NCI-H1694 treated with DMSO at 0.1 percent for 48 hours (cell line): Measurements from ENCODE around the gene SNX13.

Source experiments
- DNase-seq: peaks from one replicate; lab custom pipeline; 2025; lab: John Stamatoyannopoulos, UW

SNX13 gene

DNA sequence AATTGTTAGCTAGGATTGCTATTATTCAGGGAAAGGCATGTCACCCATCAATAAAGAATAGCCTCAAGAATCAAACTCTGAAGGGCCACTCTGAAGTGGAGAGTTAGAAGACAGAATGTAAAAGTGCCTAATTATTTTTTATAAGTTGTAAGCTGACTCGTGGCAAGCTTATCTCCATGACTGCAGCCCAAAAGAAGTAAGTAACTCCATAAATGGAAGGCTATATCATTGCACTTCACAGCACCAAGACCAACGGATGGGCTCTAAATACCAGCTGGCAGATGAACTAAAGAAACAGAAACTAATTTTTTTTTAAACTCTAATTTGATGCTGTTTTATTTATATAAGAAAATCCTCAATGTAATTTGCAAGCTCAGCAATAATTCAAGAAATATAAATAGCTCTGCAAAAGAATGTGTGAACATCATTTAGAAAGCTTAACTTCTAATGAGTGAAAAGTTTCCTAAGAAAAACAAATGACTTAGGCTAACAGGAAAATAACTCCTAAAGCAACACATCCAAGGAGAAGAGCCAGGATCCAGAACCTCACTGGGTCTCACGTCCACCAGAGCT, 165.5 kb downstream of the SNX13 start:
- DNase-seq: no peak

DNA sequence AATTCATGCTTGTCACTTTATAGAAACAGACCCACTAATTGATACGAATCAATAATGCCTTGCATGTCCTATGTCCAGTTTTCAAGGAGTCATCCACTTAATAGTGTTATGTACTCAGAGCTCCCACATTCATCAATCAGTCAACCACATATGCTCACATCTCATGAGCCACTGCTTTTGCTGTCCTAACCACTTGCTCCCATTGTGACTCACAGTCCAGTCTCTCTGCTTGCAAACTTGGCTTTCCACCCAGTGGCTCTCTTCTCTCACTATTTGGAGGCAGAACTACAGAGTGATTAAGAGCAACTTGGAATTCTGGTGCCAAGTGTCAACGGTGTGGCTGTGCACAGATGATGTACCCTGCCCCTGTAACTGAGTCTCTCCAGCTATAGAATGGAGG, 166.0 kb downstream of the SNX13 start:
- no peak for DNase-seq

DNA sequence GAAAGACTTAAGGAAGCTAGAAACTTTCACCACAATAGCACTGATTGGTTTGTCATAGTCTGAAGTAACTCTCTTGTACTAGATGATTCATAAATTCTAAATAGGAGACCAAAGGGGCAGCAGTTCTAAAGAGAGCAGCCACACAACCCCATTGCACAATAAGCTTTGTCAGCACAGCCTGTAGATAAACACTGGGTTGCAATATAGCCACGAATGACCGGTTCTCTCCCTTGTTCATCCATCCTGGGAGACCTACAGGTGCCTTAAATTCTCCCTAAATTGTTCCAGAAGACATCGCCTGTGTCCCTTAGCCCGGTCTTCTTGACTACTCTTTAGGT, 167.0 kb downstream of the SNX13 start:
- DNase-seq: no peak

DNA sequence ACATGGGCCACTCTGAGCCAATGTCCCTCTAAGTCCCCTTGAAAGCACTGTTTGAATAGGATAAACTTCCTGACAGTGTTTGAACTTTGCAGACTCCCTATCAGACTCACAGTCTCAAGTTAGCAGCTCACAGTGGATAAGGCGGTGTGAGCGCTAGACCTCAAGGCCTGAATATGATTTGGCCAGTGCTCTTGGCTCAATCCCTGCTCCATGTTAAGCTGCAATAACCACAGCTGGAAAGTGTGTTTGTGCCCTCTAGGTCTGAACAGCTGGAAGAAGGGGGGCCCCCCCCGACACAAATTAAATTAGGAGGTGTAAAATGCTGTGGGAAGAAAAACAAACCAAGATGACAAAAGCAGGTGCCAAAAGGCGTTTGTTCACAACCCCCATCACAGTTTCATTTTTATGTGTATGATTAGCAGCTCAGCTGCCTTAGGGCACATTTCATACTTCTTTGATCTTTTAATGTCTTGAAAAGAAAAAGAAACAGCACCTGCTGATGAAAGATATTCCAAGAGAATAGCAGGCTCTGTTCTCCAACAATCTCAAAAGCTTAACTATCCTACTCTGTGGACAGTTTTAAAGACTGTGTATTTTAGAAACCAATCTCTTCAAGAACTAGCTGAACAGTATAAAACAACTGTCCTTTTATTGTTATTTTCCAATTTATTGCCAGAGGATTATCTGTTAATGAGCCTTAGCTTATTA, 167.6 kb downstream of the SNX13 start:
- no peak for DNase-seq

DNA sequence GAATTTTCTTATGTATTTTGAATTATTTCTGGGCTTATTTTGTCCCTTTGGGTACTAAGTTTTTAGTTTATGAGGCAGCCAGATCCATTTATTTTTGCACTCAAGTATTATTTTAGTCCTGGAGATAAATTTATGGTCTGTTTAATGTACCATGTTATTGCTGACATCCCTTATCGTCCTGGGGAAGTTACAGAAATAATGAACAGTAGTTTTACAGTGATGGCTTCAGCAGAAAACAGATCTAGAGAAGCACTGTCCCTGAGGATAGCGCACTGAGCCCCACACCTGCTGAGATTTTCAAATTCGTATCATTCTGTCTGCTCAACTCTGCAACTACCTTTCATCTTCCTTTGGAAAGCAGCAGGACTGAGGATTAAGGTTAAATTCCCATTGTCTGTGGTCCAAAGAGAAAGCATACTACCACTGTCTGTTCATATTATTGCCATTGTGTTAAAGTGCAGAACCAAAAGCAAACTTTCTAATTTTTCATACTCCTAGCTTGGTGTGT, 168.3 kb downstream of the SNX13 start:
- DNase-seq: no peak

DNA sequence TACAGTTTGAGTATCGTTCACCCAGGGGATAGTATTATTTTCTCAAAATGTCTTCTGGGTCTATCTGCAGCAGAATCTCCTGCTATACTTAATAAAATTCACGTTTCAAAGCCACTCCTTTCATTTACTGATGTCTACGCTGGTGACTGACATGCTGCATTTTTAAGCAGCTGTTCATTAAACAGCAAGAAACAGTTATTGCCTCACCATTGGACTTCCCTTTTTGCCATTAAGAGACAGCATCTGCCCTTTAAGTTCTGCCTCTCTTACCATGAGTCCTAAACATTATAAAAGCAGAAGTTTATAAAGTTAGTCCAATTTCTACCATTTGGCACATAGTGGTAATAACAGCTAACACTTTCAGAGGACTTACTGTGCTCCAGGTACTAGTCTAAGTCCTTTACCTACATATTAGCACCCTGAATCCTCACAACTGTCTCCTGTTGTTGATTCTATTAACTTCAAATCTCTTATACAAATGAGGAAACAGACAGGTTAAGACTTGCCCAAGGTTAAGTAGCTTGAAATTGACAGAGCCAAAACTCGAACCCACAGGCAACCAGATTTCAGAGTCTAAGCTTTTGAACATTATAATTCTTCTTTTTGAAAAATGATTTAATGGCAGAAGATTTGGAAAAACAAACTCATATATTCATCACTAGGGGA, 169.5 kb downstream of the SNX13 start:
- peak; percentile 67 for DNase-seq

DNA sequence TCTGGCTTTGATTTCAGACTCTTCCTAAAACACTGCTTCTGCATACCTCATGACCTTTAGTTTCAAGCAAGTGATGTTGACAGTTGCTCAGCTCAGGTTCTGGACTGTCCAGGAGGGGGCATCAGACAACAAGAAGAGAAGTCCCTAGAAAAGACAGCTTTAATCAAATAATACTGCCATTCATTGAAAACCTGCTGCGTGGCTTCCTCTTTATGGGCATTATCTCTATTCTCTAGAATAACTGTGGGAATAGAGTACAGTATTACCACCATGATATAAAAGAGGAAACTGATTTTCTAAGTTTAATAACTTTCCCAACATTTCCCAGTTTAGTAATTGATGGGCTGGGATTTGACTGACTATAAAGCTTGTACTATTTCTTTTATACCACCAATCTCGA, 170.4 kb downstream of the SNX13 start:
- peak; percentile 81 for DNase-seq

DNA sequence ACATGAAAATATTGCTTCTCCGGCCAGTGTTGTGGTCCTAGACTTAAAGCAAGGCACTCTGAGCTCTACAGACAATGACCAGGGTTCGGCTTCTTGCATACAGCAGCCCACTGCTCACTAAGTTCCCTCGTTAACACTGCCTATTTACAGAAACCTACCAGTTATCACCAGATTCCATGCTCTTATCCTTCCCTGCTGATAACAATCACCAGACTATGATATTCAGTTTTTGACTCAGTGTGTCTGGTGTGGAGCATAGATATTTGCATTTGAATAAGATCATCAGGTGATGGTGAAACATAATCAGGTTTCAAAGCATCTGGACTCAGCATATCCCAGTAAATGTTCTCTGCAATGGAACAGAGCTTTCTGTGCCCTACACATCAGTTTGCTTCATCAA, 182.3 kb downstream of the SNX13 start:
- no peak for DNase-seq

DNA sequence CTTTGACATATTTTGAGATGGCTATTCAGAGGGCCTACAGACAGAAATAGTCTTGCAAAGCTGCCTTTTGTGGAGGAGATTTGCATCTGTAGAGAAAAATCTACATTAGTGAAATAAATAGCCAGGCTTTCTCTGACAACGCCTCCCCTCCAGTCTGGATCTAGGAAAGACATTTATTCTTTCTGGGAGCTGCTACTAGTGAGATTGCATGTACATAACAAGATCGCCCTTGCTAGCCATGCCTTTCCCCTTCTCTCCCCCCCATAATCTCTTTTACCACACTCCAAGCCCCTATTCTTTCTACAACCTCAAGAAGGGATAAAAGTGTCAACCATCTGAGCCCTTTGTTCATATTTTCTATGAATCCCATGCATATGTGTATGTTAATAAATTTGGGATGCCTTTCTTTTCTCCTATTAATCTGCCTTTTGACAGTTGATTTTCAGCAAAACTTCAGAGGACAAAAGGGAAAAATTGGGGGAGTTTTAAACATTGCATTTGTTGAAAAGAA, 194.2 kb downstream of the SNX13 start:
- DNase-seq: no peak

DNA sequence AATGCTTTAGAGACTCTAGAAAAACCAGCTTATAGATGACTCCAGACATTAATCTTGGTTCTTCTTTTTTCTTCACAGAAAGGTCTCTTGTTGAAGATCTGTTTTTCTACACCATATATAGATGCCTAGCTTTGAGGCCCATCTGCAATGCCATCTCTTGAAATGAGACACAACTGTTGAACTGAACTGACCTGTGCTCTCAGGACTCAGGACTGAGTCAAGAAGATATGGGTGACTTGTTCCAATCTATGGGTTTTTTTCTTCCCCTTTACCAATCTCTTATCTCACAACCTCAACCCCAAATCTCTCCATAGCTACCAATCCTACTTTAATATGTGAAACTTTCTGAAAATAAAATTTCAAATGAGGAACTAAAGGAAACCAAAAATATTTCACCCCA, 194.7 kb downstream of the SNX13 start:
- no peak for DNase-seq

DNA sequence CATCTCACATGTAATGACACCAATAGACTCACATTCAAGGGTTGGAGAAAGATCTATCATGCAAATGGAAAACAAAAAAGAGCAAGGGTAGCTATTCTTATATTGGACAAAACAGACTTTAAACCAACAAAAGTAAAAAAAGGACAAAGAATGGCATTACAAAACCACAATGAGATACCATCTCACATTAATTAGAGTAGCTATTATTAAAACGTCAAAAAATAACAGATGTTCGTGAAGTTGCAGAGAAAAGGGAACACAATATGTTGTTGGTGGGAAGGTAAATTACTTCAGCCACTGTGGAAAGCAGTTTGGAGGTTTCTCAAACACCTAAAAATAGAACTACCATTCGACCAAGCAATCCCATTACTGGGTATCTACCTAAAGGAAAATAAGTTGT, 197.0 kb downstream of the SNX13 start:
- no peak for DNase-seq

DNA sequence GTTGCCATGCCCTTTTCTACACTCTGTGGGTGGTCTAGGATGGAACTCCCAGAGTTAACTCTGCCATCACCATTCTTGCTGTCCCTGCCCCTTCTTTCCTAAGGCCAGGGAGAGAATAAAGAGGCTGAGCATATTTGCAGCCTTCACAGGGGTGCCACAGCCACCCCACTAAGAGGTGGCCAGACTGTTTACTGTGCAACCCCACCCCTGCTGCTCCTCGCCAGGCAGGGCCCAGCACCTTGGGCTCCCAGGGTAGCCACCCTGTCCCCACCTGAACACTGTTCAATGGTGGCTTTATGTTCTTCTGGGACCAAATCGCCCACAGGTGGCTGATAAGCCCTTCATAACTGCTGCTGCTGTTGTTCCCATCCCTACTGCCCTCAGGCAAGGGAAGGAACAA, 198.9 kb downstream of the SNX13 start:
- DNase-seq: no peak
